CD4-positive, alpha-beta T cell treated with Interleukin-2 at 100 ng/mL for 4 hours (primary cell): ENCODE data around the gene SLC22A4.
A peak's percentile ranks its signal among the peaks of the same experiment; 100 is the strongest.

Experiments
- DNase-seq: peaks from one replicate; pipeline ENCODE4 v3.0.0-alpha.2; 2020; ENCODE audit warnings: low spot score

SLC22A4 gene

DNA sequence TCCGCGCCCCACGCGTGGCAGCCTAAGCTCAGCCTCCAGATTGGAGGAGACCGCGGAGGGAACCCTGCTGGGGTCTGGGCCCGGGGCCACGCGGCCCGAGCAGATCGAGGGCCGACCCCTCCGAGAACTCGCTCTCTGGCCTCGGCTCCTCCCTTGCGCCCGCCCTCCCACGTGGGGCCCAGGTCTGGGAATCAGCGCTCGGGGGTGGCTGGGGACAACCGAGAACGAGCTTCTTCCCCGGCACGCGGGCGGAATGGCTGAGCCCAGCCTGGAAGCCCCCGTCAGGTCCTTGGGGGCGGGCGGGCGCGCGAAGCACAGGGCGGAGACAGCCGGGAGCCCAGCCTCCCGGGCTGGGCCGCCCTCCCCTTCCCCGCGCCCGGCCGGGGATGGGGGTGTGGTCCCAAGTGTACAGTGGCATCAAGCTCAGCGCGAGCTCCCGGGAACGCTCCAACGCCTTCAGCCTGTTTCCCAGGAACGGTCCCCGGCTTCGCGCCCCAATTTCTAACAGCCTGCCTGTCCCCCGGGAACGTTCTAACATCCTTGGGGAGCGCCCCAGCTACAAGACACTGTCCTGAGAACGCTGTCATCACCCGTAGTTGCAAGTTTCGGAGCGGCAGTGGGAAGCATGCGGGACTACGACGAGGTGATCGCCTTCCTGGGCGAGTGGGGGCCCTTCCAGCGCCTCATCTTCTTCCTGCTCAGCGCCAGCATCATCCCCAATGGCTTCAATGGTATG is at the start of gene SLC22A4:
Gene SLC22A4 (plus strand): TSS at position 403 of the 736 bp plus-strand sequence. CDS start 223 bp downstream, at position 626.
- DNase-seq = peak; percentile 60

DNA sequence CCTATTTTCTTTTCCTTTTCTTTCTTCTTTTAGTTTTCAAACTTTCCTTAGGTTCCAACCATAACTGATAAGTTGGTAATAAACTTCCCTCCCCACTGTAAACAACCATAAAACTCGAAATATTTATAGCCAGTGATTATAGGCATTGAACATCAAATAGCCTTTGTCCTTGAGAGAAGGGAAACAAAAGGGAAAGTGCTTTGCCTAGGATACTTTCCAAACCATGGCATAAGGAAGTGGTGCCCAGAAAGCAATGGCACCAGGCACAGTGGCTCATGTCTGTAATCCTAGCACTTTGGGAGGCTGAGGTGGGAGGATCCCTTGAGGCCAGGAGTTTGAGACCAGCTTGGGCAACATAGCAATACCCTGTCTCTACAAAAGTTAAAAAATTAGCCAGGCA is 48.6 kb upstream of the SLC22A4 start:
- DNase-seq = no peak

DNA sequence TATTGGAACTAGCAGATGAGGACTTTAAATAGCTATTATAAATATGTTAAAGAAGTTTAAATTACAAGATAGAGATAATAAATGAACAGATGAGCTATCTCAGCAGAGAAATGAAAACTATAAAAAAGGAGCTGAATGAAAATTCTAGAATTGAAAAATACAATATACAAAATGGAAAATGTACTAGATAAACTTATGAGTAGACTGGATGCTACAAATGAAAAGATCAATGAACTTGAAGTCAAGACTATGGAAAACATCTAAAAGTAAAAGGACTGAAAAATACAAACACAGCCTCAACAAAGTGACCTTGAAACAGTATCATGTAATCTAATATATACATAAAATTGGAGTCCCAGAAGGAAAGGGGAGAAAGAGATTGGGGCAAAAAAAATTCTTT is 47.4 kb upstream of the SLC22A4 start:
- no peak for DNase-seq

DNA sequence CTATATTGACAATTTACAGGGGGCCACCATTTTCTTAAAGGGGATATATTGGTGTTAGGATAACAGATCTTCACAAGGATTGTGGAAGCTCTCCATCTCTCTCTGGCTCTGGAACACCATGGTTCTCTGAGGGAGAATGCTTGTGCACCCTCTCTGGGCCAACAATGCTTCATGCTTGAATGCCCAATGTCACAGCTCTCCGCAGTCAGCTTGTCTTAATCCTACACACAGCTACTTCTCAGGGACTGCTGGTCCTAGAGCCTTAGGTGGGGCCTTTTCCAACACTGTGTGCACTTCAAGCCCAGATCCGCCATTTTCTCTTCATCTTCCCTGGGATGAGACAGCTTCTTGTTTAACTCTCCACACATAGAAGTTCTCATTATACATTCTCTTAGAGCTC is 43.6 kb upstream of the SLC22A4 start:
- no peak for DNase-seq

DNA sequence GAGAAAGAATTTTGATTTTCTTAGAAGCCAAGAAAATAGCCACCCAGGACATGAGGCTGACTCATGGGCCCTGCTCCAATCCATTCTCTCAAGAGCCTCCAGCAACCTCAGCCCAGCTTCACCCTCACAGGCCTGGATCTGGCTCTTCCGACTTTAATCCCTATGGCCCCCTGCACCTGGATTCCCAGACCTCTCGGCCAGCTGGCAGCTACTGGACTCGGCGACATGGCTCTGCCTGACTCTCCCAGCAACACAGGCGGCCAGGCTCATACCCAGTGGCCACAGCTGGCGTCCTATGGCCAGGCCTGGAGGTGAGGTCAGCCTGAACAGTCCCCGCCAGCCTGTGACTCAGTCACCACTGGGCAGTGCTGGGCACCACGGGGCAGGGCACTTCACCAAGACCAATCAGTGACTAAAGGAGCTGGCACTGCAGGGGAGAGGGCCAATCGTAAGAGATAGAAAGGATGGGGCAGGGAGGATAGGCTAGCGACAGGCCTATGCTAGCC is 42.9 kb upstream of the SLC22A4 start:
- no peak for DNase-seq

DNA sequence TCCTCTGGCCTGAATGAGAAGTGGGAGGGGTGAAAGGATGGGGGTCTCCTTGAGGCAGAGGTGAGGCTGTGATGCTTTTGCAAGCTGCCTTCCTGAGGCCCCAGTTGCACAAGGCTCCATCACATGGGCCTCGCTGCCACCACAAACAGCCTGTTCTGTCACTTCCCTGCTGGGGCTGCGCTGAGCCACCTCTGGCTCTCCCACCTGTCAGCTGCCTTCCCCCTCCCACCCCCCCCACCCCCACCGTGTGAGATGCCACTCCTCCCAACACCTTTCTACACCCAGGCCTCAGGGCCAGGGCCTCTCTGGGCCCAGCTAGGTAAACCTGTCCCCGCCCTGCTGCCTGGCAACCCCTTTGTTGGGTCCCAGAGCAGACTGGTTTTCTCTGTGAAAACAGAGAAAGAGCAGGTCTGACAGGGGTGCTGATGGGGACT is 41.2 kb upstream of the SLC22A4 start:
- DNase-seq = no peak

DNA sequence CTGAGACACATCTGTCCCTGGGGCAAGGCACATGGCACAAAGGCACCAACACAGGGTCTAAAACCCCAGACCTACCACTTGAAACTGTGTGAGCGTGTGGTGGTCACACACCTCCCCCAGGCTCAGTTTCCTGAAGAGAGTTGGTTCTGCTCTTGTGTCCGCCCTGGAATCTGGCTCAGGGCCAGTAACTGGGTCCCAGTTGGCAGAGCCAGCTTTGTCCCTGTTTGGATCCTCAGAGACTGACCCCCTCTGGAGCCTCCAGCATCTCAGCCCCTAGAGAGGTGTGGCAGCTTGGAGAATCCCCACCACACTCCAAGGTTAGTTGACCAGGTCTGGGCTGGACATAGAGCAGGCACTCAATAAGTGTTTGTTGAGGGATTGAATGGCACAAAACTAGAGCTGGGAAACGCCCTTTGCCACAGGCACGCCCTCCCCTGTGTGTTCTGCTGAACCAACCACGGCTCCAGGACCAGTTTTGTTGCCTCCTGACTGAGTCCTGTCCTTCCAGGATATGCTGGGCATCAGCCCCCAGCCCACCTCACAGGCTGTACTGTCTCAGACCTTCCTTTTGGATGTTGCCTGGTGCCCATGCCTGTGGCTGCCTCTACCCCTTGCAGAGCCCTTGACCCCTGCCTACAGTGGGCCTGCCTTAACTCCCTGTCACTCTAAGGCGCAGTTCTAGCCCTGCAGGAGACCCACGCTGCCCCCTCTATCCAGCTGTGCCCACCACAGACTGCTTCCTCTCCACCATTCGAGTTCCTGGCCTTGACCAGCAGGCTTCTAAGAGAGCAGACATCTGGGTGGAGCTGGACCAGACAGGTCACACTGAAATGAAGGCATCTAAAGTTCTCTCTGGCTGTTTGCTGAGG is 40.5 kb upstream of the SLC22A4 start:
- no peak for DNase-seq

DNA sequence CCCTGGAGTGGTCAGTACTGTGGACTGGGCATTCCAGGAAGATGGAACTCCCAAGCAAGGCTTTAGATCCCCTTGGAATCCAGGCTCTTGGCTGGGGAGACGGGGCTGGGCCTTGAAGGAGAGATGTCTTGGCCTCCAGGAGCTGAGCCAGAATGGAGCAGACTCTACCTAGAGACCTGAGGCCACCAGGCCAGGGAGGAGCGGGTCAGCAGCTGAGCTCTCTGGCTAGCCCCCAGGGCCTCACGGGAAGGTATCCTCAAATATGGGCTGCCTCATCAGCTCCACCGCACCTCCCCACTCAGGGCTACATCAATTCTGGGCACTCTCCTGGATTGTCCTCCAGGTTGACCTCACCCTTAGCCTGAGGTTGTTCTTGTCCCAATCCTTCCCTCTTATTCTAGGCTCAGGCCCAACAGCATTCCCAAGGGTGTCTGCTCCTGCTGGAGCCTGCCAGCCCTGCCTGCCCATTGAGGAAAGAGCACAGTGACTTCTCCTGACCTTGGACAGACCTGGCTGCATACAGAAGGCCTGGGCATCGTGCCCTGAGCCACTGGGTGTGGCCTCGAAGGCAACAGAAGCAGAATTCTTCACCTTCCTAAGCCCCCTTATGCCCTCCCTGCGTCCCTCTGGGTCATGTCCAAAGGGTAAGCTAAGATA is 39.7 kb upstream of the SLC22A4 start:
- DNase-seq = no peak

DNA sequence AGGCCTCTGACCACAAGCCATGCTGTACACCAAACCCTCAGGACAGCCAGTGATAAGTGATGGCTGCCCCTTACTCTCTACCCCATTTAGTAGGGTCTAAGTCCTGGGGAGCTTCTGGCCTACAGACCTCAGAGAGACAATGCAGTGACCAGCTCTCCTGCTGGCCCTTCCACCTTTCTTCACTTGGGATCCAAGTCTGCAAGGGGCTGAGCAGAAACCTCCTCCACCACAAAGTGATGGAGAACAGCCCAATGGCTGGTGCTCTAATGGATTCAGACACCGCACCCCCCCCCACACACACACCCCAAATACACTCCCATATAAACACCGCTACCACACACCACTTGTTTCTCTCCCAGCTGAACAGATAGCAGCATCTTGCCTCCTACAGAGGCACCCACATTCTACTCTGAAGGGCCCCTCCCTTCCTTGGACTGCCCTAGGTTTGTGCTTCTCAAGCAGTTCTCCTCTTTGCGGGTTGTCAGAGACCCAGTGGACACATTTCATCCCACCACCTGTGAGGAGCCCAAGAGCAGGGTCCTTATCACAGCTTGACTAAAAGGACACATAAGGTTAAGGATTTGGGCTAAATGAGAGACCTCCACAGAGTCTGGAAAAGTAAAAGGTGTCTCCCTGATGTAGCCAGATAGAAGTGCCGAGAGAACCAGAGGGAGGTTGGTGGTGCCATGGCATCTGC is 38.0 kb upstream of the SLC22A4 start:
- DNase-seq = no peak

DNA sequence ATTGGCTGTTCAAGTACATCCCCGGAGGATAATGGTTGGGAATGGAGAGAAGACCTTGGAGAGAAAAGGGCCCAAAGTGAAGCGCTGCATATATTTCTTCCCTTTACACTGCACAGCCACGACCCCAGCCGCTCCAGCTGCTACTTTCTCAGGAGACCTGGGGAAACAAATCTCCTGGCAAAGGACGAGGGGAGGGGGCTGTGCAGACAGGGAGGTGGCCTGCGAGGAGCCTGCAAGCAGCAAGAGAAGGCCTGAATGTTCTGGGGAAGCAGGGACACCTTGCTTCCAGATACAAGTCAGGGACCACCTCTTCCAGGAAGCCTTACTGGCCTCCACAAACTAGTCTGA is 37.4 kb upstream of the SLC22A4 start:
- no peak for DNase-seq

DNA sequence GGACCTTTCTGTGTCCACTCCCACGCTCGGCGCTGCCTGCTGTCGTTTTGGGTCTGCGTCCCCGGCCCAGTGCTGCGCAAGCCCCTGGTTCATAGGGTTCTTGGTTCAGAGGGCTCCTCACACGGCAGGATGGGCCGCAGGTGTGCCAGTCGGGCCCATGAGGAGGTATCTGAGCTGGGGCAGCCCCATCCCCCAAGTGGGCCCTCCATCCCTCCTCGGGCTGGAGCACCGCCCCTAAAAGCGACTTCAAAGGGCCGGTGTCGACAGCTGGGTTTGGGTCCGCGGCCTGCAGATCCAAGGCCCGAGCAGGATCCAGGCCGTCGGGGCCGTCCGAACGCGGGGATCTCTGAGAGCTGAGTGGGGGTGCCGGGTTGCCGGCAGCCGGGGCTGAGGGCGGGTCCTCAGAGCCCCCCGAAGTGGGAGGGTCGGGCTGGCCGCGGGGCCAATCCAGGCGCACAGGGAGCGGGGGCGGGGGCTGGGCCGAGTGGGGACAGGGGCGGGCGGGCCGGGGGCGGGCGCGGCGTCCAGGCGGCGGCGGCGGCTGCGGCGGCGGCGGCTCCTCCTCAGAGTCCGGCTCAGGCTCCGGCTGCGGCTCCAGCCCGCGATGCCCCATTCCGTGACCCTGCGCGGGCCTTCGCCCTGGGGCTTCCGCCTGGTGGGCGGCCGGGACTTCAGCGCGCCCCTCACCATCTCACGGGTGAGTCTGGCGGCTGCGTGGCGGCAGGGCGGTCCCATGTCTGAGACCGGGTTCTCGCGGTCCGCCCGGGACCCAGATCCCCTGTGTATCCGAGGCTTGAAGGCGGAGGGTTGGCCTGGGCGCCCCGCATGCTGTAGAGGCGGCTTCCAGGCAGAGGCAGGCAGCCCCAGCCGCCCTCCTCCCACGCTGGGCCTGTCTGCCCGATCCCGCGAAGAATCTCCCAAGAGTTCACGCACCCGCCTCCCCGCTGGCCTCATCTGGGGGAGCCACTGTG is 36.8 kb upstream of the SLC22A4 start, which contains the start of gene PDLIM4:
Gene PDLIM4 (plus strand): TSS at position 566 of the 971 bp plus-strand sequence. CDS start 39 bp downstream, at position 605.
- DNase-seq = no peak

DNA sequence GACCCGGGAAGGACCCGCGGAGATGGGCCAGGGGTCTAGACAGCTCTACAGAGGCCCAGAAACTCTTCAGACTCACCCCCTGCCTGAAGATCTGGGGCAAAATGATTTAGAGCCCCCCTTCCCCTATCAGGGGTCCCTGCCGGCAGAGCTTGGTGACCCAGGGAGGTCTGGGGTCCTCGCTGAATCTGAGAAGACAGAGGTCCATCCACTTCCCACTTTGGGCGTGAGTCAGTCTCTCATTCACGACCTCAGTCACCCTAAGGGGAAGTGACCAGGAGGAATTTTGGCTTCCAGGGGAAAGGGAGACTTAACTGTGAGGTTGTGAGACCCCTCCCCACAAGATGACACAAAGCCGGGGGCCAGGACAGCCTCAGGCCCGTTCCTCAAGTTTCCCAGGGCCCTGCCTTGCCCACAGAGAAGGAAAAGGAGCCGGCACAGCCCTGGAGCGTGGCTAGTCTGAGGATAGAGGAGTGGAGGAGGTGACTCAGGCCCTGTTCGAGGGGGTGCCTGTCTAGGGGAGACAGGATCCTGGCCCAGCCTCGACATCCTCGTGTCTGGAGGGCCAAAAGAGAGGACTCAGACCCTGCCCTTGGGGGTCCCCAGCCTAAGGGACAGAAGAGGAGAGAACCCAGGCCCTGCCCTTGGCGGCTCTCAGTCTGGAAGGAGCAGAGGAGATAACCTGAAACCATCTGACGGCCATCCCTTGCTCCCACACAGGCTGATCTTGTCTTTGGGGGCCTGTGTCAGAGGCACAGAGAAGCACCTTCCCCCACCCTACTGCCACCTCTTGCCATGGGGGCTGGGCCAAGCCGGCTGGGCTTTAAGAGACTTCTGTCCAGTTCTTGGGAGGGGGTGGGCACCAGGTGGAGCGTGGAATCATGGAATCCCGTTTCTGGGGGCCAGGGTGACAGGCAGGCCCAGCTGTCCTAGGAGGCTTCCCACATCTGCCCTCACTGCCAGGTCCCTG is 35.8 kb upstream of the SLC22A4 start:
- DNase-seq = no peak

DNA sequence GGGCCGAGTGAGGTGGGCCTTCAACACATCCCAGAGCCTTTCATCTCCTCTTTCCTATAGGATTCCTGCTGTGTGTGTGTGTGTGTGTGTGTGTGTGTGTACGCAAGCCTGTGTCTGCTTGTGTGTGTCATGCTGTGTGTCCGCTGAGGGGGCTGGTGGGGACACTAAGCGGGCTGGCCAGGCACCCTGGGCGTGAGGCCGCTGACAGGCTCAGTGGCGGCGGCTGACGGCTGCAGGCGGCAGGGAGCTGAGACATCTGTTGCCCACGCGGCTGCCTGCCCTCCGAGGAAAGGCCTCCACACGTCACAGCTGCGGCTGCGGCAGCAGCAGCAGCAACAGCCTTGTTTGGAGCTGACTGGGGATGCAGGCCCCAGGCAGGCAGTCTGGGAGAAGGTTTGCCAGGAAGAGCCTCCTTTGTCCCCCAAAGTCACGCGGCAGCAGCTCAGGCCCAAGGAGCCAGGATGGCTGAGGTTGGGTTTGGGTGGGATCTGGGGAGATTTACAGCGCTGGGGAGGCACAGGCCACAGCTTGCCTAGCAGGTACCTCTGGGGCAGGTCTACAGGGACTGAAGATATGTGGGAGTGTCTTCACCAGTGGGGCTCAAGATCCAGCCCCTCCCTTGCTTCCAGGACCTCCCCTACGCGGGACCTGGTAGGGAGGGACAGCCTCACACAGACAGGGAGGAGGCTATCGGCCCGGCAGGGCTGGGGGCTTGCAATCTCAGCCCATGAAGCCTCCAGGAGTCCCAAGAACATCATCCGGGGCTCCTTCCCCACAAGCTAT is 34.9 kb upstream of the SLC22A4 start:
- DNase-seq = no peak

DNA sequence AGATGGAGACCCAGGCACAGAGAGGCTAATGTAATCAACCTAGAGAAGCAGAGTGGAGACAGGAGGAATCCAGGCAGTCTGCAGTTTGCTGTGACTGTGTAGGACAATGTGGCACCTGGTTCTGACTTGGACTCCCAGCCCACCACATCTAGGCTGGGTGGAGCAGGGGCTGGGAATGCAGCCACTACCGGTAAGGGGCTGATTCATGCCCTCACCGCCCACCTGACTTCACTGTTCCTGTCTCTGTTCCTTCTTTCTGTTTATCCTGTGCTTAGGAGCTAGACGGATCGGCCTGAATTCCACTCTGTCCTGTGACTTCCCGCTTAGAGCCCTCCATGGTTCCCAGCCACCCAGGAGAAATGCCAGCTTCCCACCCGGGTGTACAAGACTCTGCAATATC is 34.1 kb upstream of the SLC22A4 start:
- no peak for DNase-seq

DNA sequence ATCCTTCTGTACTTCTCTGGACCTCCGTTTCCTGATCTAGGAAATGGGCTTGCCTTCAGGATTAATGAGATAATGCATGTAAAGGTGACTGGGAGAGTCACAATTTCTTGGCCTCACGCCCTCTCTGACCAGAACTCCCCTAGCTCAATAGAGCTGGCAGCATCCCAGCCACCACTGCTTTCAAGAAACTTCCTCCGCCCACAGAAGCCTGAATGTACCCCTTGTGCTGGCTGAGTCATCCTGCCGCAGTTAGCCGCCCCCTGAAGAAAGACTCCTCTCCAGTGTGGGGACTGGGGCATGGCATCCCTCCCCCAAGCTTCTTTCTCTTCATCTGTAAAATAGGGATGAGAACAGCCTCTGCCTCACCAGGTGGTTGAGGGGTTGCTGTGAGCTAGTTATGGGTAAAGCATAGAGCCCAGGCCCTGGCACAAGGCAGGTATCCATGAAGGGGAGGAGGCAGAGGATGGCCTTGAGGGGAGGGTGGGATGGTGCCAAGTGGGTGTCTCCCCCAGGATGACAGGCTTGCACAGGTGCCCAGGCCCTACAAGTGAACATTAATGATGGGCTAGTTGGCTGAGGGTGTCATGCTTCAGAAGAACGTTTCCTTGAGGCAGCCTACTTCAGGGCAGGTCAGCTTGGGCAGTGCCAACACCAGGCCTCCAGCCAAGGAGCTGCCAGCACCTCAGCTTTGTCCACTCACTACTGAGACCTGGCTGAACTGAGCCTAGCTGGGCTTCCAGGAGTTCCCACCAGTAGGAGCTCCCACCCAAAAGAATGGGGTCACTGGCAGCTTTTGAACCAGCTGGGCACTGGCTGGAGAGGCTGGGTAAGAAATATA is 33.3 kb upstream of the SLC22A4 start:
- DNase-seq = no peak

DNA sequence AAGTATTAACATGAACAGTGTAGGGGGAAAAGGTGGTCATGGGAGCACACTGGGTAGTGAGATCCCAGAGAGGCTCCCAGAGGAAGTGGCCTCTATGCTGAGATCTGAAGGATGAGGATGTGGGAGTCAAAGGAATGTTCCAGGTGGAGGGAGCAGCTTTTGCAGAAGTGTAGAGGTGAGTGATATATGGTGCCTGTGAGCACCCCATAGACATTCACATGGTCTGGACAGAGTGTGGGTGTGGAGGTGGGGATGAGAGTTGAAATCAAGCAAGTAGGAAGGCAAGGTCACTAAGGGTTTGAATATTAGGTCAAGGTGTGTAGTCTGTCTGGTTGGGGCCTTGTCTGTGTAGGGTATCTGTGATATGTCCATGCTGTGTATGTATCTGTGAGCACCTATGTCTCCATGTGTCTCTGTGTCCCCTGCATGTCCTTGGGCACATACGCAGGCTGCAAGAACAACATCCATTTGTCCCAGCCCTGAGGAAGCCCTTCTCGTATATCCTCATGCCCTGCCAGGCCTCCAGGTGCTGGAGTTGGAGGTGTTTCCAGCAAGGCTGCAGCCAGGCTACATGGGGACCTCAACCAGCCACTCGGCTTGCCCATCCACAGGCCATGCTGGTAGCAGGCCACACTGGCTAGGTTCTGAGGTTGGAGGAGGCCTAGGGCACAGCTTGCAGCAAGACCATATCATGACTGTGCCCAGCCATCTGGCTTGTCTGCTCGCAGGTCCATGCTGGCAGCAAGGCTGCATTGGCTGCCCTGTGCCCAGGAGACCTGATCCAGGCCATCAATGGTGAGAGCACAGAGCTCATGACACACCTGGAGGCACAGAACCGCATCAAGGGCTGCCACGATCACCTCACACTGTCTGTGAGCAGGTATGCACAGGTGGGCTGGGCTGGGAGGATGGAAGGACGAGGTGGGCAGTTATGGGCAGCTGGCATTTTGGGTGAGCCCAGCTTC is 32.0 kb upstream of the SLC22A4 start:
- no peak for DNase-seq
